IMR-90 (cell line): ENCODE results near the gene WDR48.

ENCODE experiments used
- BHLHE40 ChIP-seq: fragments of 150-350 bp; IDR thresholded peaks from 2 replicates; pipeline ENCODE4 v1.6.1; 2016; ENCODE audit warnings: mild to moderate bottlenecking, low read depth, low read length
- CHD1 ChIP-seq: IDR thresholded peaks from 2 replicates; pipeline ENCODE4 v1.6.1; 2012; ENCODE audit warnings: low read depth, low read length, improper control_type of control experiment
- CTCF ChIP-seq: conservative IDR thresholded peaks from 2 replicates; pipeline ENCODE4 v1.5.1; 2012; ENCODE audit warnings: mild to moderate bottlenecking, low read depth, low read length, improper control_type of control experiment
- MAFK ChIP-seq: IDR thresholded peaks from 2 replicates; pipeline ENCODE4 v1.6.1; 2012; ENCODE audit warnings: low read depth, low read length, improper control_type of control experiment
- RAD21 ChIP-seq: IDR thresholded peaks from 2 replicates; pipeline ENCODE4 v1.6.1; 2012; ENCODE audit warnings: low read length, improper control_type of control experiment
- RFX5 ChIP-seq: IDR thresholded peaks from 2 replicates; pipeline ENCODE4 v1.8.0; 2012; ENCODE audit warnings: low read depth, mild to moderate bottlenecking, low read length, moderate library complexity
- SMC3 ChIP-seq: fragments of 150-350 bp; IDR thresholded peaks from 2 replicates; pipeline ENCODE4 v1.6.1; 2016; ENCODE audit warnings: low read depth, mild to moderate bottlenecking, antibody characterized with exemption, low read length, moderate library complexity

GRCh38 chr3:39090922-39091321 lies 39.1 kb downstream of the WDR48 start:
- TF ChIP-seq RAD21 (no peak), BHLHE40 (no peak), CHD1 (no peak), MAFK (no peak), CTCF (no peak), SMC3 (no peak), RFX5 (no peak)
